GM23338 (cell line): ENCODE measurements around the gene RPN2.

Experiments
- CREB1 ChIP-seq: fragments of 250-450 bp; sonication (Bioruptor Pico); IDR thresholded peaks from 2 replicates; pipeline ENCODE4 v1.5.0; 2020; ENCODE audit warnings: low read depth, mild to moderate bottlenecking, moderate library complexity
- CTCF ChIP-seq, 2 experiments: fragments of 200-600 bp in 1 of 2; sonication (generic) in 1 of 2; conservative IDR thresholded peaks; 2 replicates each; pipeline versions ENCODE4 v1.5.1 to v1.6.1; 2016 to 2017; ENCODE audit warnings: antibody characterized with exemption in 2 of 2, low read depth in 2 of 2, mild to moderate bottlenecking in 2 of 2, moderate library complexity in 1 of 2
- ETS1 ChIP-seq: IDR thresholded peaks from 2 replicates; pipeline ENCODE4 v1.6.1; 2016; ENCODE audit warnings: antibody characterized with exemption
- POLR2AphosphoS5 ChIP-seq: IDR thresholded peaks from 2 replicates; pipeline ENCODE4 v1.6.1; 2016; ENCODE audit warnings: antibody characterized with exemption, low read depth

- no peak for TF ChIP-seq POLR2AphosphoS5
- no peak for TF ChIP-seq CREB1 (CRISPR knock-in tag)
- TF ChIP-seq ETS1, result no peak
- TF ChIP-seq CTCF (conservative IDR thresholded peaks at IDR 0.05; ENCODE audit: low read depth in 2 of 2), result no peak
These were observed 14.1 kb downstream of the RPN2 start for GRCh38 chr20:37193226-37193625.
